Pulmonary artery endothelial cell (primary cell): ENCODE measurements around the gene GPATCH4. TPM values are rescaled to one million over a fixed set of nuclear protein-coding genes. Genes with fewer than 3 reads are reported as not detected.
"Not testable (repeated sequence)": the region's sequence is repeated elsewhere in the genome, so short reads cannot be mapped to it uniquely, and the experiment has no call there.

Experiments
- DNase-seq: peaks from one replicate; pipeline ENCODE4 v3.0.0-alpha.2; 2011; ENCODE audit warnings: low read depth, low spot score
- total RNA-seq: library from RNA; depleted of rRNA; stranded (reverse); fragments of >200 nt; gene quantifications from 2 replicates; pipeline ENCODE4 v1.2.3, GENCODE V29; 2014

GPATCH4 gene
- total RNA-seq, 1 donor from 2014 or later = 27.2 TPM

DNA sequence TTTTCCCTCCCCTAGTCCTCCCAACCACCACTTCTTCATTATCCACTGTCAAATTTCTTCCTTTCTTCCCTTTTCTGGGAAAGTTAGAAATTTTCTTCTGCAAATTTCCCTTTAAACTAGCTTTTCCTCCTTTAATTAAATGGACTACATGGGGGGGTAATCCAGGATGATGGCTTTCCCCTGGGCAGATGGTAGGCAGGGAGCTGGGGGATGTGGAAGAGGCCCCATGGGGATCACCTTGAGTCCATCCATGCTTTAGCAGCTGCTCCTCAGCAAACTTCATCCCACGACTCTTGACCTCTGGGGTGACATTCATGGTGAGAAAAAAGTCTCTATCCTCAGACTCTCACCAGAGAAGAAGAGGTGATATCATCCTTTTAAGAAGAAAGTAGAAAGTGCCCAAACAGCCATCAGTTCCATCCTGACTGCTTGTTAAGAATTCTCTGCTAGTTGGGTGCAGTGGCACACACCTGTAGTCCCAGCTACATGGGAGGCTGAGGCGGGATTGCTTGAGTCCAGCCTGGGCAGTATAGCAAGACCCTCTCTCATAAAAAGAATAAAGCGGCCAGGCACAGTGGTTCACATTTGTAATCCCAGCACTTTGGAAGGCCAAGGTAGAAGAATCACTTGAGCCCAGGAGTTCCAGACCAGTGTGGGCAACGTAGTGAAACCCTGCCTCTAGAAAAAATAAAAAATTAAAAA is 2.4 kb downstream of the GPATCH4 start:
- no peak for DNase-seq

DNA sequence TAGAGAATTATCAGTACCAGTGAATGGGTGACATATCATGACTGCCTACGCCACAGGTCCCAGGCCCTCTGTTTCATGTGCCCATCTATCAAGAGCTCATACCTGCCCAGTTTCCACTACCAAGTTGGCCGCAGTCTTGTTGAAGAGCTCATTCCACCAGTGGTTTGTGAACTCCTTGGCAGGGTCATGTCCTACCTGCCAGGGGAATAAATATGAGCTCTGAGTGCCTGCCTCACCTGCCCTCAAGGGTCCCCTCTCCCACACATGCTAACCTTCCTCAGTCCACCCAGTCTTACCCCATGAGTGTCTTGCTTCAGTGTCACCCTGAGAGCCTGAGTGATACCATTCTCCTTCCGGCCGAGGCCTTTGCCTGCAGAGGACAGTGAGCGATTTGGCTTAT is 3.2 kb downstream of the GPATCH4 start:
- no peak for DNase-seq

GRCh38 chr1:156596426-156596825 is 4.9 kb downstream of the GPATCH4 start:
- no peak for DNase-seq

GRCh38 chr1:156595016-156595415 is 6.3 kb downstream of the GPATCH4 start:
- DNase-seq = no peak

- no peak for DNase-seq
Observed at GRCh38 chr1:156594190-156594589, 7.1 kb downstream of the GPATCH4 start.

GRCh38 chr1:156593661-156593989 is 7.7 kb downstream of the GPATCH4 start:
- no peak for DNase-seq

- DNase-seq = peak; percentile 47
Observed at GRCh38 chr1:156592910-156593660, 8.2 kb downstream of the GPATCH4 start.

GRCh38 chr1:156592158-156592909 is 8.9 kb downstream of the GPATCH4 start:
- no peak for DNase-seq

DNA sequence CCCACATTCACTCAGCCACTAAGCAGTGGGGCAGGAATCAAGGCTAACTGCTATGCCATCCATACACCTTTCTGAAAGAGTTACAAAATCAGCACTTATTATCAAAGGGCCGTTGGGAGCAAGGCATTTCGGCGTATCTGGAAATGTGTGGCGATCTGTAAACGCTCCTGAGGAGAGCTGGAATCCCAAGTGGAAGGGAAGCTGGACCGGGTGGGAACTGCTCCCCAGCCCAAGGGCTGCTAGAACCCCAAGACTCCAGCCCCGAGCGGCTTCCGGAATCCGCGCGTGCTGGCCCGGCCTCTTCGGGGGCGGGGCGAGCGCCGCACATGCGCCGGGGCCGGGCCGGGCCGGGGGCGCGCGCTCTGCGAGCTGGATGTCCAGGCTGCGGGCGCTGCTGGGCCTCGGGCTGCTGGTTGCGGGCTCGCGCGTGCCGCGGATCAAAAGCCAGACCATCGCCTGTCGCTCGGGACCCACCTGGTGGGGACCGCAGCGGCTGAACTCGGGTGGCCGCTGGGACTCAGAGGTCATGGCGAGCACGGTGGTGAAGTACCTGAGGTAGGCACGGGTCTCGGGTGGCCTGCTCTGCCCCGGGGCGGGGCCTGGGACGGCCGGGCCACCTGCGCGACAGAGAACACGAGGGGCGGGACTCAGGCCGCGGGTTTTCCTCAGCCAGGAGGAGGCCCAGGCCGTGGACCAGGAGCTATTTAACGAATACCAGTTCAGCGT is 9.7 kb downstream of the GPATCH4 start, which contains the start of gene NAXE:
TSS of gene NAXE (plus strand) at position 345 of the 726 bp plus-strand sequence. CDS start at position 374, 29 bp downstream.
- DNase-seq = no peak

GRCh38 chr1:156591181-156591431 is 10.2 kb downstream of the GPATCH4 start:
- no peak for DNase-seq

GRCh38 chr1:156590326-156591180 is 10.7 kb downstream of the GPATCH4 start:
- no peak for DNase-seq

DNA sequence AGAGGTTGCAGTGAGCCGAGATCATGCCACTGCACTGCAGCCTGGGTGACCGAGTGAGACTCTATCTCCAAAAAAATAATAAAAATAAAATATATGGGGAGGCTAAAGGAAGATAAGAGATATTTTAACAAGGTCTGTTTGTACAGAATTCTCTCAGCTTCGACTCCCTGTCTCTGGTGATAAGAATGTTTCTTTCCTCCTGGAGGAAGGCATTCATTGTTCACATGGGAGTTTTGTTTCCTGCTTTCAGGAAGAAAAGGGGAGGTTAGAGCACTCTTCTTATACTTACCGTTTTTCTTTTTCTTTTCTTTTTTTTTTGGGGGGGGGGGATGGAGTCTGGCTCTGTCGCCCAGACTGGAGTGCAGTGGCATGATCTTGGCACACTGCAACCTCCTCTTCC is 11.7 kb downstream of the GPATCH4 start:
- DNase-seq = peak; percentile 43

GRCh38 chr1:156587927-156588326 is 13.4 kb downstream of the GPATCH4 start:
- DNase-seq = not testable (repeated sequence)

DNA sequence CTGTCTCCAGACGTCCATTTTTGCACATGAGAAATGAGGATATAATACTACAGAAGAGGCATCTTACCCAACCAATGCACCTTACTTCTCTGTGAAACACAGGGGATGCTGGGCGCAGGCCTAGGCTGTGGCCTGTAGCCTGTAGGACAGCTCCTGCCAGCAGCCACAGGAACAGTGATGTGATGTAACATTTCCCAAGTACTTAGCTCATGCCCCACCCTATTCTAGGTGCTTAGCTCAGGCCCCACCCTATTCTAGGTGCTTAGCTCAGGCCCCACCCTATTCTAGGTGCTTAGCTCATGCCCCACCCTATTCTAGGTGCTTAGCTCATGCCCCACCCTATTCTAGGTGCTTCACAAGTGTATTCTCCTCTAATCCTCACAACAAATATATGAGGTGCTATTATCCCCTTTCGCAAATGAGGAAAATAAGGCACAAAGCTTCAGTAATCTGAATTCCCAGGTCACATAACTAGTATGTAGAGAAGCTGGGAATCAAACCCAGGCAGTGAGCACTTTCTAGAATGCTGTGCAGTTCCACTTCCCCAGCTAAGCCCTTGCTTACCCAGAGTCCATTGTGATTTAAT is 14.3 kb downstream of the GPATCH4 start:
- no peak for DNase-seq

- no peak for DNase-seq
Observed at GRCh38 chr1:156586323-156586722, 15.0 kb downstream of the GPATCH4 start.

DNA sequence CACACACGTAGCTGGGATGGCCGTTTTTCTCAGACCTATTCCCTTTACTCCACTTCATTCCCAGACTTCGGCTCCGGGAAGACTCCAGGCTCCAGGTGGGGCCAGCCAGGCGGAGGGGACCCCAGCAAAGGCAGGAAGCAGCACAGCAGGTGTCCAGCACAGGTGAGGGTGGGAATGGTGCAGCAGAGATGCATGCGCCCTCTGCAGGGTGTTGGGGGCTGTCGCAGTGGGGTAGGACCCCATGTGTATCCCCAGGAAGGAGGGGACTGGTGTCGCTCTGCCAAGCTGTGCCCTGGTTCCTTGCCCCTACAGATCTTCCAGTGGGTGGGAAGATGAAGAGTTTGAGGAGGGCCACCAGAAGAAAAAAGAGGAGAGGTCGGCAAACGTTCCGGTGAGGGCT is 16.5 kb downstream of the GPATCH4 start:
- no peak for DNase-seq

DNA sequence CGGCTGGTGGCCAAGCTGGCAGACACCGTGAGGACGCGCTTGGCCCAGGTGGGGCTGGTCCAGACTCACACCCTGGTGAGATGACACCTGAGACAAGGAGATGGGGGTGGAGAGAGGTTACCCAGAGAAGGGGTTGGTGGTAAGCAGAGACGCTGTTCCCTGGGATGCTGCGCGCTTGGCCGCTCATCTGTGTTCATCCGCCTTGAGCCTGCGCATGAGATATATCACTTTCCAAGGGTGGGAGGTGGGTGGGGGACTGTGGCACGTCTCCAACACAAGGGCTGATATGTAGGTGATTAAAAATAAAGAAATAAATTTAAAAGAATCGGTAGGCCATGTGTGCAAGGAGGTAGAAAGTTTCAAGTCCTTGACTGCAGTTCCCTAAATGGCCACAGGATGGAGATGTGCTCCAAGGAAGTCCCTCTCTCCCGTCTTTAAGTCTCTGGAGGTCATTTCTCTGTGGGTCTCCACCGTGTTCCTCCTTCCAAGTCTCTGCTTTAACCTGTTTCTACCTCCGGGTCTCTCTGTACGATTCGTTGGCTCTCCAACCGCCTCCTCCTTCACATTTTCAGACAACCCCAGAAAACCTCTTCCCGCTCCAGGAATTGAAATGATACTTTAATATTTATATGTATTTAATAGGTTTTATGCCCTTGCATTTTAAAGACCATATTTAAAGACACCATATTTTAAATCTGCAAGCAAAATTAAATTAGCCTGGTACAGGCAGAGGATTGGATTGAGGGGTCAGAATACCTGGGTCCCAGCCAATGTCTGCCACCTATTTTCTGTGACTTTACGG is 17.3 kb downstream of the GPATCH4 start:
- peak; percentile 71 for DNase-seq

- no peak for DNase-seq
Observed at GRCh38 chr1:156582388-156583017, 18.8 kb downstream of the GPATCH4 start.
